Measurements from ENCODE around the gene CHRNG.
"Not testable (repeated sequence)": the region's sequence is repeated elsewhere in the genome, so short reads cannot be mapped to it uniquely, and the experiment has no call there.

The CHRNG gene

DNA sequence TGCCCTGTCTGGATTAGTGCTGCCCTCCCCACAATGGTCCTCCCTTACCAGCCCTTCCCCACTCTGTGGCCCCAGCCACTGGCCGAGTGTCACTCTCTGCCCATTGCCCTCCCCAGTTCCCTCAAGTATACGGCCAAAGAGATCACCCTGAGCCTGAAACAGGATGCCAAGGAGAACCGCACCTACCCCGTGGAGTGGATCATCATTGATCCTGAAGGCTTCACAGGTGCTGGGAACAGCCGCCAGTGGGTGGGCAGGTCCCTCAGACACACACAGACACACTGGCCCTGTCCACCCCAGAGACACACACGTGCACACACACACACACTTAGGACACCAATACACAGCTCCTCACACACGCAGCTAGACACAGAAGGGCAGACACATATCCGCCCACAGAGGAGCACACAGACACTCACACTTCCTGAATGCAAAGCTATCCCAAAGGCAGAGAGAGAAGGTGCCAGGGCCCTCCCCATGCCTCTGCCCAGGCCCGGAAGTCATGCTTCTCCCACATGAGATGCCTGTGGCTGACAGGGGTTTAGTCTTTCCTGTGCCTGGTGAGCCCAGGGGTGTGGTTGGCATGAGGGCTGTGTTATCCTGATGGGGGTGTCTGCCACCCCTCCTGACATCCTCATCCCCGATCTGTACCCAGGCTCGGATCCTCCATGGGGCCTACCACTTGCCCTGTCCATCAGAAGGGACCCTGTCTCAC, 10.6 kb upstream of the CHRNG start:
- DNase-seq, result no peak

DNA sequence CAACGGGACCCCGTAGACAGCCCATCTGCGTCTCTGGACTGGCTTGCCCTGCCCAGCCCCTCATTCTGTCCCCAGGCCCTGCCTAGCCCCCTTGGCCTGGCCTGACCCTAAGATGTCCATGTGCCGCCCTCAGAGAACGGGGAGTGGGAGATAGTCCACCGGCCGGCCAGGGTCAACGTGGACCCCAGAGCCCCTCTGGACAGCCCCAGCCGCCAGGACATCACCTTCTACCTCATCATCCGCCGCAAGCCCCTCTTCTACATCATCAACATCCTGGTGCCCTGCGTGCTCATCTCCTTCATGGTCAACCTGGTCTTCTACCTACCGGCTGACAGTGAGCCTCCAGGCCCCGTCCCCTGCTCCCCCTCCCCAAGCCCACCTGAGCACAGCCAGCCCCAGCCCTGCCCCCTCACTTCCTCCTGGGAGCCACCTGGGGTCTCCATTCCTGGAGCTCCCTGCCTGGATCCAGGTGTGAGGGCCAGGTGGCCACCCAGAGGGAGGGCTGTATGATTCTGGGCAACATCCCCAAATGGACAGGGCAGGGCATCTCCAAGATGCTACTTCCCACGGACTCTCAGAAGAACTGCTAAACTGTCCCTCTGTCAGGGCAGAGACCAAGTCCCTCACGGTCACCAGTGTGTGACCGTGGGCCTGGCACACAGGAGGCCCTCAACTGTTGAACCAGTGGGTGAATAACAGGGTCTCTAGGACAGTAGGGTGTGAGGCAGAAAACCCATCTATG, 9.5 kb upstream of the CHRNG start:
- no peak for DNase-seq

- DNase-seq, result no peak
Observed at GRCh38 chr2:232530626-232531260, 8.7 kb upstream of the CHRNG start.

- no peak for DNase-seq
Observed at GRCh38 chr2:232532419-232532818, 7.1 kb upstream of the CHRNG start.

DNA sequence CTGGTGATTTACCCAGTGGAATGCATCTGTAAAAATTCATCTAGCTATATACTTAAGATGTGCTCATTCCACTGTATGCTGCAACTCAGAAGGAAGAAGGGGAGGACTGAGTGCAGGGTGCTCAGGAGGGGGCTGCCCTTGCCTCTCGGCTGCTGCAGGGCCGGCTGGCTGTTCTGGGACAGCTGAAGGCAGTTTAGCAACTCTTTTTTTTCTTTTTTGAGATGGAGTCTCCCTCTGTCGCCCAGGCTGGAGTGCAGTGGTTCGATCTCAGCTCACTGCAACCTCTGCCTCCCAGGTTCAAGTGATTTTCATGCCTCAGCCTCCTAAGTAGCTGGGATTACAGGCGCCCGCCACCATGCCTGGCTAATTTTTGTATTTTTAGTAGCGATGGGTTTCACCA, 6.7 kb upstream of the CHRNG start:
- DNase-seq, result not testable (repeated sequence)

- no peak for DNase-seq
Observed at GRCh38 chr2:232533944-232534710, 5.4 kb upstream of the CHRNG start.

DNA sequence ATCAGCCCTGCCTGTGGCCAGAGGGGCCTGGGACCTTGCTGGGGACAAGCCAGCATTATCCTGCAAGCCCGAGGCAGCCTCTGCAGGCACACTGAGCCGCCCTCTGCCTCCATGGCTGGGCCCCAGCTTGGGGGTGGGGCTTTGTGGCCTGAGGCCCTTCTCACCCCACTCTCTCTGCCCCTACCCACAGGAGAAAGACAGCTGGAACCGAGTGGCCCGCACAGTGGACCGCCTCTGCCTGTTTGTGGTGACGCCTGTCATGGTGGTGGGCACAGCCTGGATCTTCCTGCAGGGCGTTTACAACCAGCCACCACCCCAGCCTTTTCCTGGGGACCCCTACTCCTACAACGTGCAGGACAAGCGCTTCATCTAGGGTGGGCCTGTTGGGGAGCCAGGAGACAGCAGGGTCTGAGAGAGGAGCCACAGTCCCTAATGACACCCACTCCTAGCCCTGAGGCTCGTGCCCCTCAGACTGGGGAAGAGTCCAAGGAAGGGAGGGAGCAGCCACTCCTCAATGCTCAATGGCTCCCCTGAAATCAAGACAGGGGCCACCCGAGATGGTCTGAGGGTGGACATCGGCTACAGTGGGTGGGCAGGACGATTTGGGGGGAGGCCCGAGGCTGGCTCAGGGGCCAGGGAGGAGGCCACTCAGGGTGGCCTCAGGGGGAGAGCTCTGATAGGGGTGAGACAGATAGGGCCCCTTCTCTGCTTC, 4.4 kb upstream of the CHRNG start:
- DNase-seq, result no peak

DNA sequence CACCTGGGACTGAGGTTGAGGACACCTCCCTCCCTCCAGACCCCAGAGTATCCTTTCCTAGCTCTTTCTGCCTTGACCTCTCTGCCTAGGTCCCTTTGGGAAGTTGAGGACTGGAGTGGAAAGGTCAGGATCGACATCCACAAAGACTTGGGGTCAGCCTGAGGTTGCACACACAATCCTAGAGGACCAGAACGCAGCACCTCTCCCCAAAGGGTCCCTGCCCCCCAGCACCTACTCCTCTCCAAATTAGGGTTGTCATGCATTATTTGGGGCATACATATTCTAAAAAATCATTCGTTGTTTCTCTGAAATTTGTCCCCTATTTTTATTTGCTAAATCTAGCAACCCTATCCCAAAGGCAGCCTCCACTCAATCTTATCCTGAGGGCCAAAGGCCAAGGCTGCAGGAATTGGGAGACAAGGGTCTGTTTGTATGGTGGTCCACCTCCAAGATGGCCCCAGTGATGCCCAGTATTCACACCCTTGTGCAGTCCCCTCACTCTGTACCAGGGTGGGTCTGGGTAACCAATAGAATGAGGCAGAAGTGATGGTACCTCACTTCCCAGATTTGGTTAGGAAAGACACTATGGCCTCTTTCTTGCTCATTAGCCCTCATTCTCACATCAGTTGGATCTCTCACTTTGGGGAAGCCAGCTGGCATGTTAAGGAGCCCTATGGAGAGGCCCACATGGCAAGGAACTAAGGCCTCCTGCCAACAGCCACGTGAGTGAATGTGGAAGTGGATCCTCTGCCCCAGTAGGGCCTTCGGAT, 3.5 kb upstream of the CHRNG start:
- DNase-seq, result no peak

GRCh38 chr2:232537079-232537478, 2.4 kb upstream of the CHRNG start:
- no peak for DNase-seq

DNA sequence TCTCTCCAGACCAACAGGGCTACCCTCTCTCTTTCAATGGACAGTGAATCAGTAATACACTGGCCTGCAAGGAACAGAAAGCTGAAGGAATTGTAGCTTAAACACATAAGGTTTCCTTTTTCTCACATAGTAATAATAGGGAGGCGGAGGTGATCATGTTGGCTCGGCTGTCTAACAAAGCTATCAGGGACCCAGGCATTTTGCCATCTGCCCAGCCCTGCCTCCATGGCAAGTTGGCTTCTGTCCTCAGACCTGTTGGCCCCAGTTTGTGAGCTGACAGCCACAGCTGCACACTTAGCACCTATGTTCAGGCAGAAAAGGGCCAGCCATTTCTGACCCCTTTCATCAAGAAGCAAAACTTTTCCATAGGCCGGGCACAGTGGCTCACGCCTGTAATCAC, 2.0 kb upstream of the CHRNG start:
- no peak for DNase-seq

DNA sequence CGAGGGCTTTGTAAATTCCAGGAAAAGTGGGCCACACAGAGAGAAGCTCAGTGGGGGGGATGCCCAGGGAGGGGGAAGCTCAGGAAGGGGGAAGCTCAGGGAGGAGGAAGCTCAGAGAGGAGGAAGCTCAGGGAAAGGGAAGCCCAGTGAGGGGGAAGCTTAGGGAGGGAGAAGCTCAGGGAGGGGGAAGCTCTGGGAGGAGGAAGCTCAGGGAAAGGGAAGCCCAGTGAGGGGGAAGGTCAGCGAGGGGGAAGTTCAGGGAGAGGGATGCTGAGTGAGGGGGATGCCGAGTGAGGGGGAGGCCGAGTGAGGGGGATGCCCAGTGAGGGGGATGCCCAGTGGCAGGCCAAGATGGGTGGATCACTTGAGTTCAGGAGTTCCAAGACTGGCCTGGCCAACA, 821 bp upstream of the CHRNG start:
- DNase-seq, result no peak

DNA sequence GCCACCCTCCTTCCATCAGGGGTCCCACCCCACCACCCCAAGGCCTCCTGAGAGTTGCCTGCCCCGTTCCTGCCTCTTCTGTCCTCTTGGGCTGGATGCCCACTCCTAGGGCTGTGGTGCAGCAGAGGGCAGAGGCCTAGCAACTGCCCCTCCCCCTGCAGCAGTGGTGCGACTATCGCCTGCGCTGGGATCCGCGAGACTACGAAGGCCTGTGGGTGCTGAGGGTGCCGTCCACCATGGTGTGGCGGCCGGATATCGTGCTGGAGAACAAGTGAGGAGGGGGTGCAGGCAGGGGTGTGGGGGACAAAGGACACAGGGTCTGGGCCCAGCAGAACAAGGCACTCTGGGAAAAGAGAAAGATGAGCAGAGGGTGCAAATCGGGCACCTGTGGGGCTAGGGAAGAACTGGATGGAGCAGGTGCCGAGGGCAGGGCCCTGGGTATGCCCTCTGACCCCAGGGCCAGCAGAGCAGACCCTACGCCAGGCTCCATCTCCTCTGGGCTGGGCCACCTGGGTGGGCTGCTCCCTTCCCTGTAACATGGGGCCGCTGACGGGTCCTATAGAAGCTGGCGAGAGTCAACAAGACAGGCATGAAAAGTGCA, 1.0 kb downstream of the CHRNG start:
- no peak for DNase-seq

- no peak for DNase-seq
Observed at GRCh38 chr2:232541195-232541960, 1.9 kb downstream of the CHRNG start.

DNA sequence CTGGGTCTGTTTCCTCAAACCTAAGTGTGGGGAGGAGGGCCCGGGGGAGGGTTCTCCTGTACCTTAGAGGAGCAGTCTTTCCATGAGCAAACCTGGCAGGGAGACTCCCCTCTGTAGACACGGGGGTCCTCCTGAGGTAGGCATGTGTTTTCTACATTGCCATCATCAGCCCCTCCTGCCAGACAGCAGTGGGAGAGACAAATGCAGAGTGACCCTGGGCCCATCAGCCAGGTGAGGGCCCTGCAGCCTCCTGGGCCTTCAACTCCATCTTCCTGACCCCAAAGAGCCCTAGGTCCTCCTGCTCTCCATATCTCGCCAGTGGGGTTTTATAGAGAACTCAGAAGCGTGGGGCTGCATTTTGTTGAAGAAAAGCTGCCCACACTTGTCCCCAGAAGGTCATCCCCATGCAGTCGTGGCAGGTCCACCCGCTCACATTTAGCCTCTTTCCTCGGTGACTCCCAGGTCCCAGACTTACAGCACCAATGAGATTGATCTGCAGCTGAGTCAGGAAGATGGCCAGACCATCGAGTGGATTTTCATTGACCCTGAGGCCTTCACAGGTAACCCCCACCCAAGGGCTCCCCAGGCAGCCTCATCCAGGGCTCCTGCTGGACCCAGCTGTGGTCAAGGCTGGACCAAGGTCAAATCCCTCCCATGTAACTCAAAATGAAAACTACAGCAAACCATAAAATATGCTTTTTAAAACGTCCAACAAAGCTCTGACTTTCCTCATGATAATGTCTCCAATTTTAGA, 2.6 kb downstream of the CHRNG start:
- DNase-seq, result no peak

DNA sequence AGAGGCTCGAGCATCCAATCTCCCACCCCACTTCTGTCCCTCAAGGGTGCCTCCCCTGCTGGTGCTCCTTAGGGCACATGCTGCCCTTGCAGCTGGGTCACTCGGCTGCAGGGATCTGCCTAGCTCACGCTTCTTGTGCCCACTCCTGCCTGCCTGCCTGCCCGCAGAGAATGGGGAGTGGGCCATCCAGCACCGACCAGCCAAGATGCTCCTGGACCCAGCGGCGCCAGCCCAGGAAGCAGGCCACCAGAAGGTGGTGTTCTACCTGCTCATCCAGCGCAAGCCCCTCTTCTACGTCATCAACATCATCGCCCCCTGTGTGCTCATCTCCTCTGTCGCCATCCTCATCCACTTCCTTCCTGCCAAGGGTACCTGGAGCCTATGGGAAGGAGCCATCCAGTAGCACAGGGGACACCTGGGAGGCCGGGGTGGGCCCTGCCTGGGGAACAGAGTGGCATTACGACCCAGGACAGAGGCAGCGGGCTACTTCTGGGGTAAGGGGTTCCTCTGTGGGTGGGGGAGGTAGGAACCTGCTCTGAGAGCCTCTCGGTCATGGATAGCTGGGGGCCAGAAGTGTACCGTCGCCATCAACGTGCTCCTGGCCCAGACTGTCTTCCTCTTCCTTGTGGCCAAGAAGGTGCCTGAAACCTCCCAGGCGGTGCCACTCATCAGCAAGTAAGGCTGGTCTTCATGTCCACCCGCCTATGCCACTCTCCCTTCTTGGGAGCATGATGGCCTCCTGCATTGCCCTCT, 3.4 kb downstream of the CHRNG start:
- DNase-seq, result no peak

GRCh38 chr2:232543491-232543890, 4.0 kb downstream of the CHRNG start:
- no peak for DNase-seq

DNA sequence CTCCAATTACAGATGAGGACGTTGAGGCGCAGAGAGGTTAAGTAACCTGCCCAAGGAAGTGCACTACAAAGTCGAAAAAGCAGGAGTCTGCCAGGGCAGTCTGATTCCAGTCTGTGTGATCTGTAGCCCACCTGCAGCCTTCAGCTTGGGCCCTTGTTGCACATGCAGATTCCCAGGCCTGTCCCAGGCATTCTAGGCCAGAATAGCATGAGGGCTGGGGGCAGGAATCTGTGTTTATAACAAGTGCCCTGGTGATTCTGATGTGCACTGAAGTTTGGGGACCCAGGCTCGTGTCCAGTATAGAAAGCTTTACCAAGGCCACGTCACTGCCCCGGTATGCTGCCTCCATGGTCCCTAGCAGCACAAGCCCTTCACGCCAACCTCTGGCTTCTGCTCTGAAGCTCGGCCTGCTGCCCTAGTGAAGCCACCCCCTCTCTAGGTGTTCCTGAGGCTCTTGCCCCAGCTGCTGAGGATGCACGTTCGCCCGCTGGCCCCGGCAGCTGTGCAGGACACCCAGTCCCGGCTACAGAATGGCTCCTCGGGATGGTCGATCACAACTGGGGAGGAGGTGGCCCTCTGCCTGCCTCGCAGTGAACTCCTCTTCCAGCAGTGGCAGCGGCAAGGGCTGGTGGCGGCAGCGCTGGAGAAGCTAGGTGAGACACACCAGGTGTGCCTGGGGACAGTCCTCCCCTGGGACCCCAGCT, 4.6 kb downstream of the CHRNG start:
- no peak for DNase-seq

DNA sequence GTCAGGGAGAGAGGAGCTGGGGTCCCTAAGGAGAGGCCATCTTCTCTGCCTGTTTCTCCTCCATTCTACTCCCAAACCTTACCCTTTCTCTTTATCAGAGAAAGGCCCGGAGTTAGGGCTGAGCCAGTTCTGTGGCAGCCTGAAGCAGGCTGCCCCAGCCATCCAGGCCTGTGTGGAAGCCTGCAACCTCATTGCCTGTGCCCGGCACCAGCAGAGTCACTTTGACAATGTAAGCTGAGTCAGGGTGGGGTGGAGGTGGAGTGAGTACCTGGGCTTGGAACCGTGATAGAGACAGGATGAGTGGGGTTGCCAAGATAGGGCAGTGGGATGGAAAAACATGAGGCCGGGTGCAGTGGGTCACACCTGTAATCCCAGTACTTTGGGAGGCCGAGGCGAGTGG, 5.2 kb downstream of the CHRNG start:
- no peak for DNase-seq

Measured in cerebellar nuclear complex (tissue), 1 donor.